ENCODE measurements around the gene SSB.
"Not testable (repeated sequence)": the region's sequence is repeated elsewhere in the genome, so short reads cannot be mapped to it uniquely, and the experiment has no call there.

The SSB gene

GRCh38 chr2:169782513-169782912, 16.2 kb upstream of the SSB start:
- DNase-seq, result no peak

GRCh38 chr2:169790581-169790980, 8.1 kb upstream of the SSB start:
- no peak for DNase-seq

GRCh38 chr2:169795181-169795580, 3.5 kb upstream of the SSB start:
- no peak for DNase-seq

- no peak for DNase-seq
These were observed 2.2 kb upstream of the SSB start for GRCh38 chr2:169796441-169796840.

- no peak for DNase-seq
These were observed 1.1 kb upstream of the SSB start for GRCh38 chr2:169797601-169798000.

- DNase-seq, result no peak
These were observed 314 bp upstream of the SSB start for GRCh38 chr2:169798397-169798717.

- DNase-seq, result no peak
These were observed 4.8 kb downstream of the SSB start for GRCh38 chr2:169803480-169803879.

- no peak for DNase-seq
These were observed 7.9 kb downstream of the SSB start for GRCh38 chr2:169806586-169806985.

GRCh38 chr2:169808221-169808620, 9.6 kb downstream of the SSB start:
- no peak for DNase-seq

GRCh38 chr2:169815849-169816248, 17.2 kb downstream of the SSB start:
- no peak for DNase-seq

- DNase-seq, result not testable (repeated sequence)
These were observed 18.3 kb downstream of the SSB start for GRCh38 chr2:169816961-169817360.

- DNase-seq, result not testable (repeated sequence)
These were observed 18.7 kb downstream of the SSB start for GRCh38 chr2:169817369-169817768.

GRCh38 chr2:169818241-169818640, 19.6 kb downstream of the SSB start:
- no peak for DNase-seq

- DNase-seq, result no peak
These were observed 20.4 kb downstream of the SSB start for GRCh38 chr2:169819106-169819505.

- DNase-seq, result not testable (repeated sequence)
These were observed 21.4 kb downstream of the SSB start for GRCh38 chr2:169820101-169820500.

- no peak for DNase-seq
These were observed 23.4 kb downstream of the SSB start for GRCh38 chr2:169822036-169822435.

GRCh38 chr2:169822785-169823392, 24.2 kb downstream of the SSB start:
- DNase-seq, result no peak

- no peak for DNase-seq
These were observed 25.3 kb downstream of the SSB start for GRCh38 chr2:169823996-169824372.

GRCh38 chr2:169824373-169825333, 26.0 kb downstream of the SSB start, which contains the start of gene METTL5:
Gene METTL5, minus strand, starts transcription at chr2:169824905. Its CDS starts 308 bp downstream, at chr2:169824597.
- peak; percentile 50 for DNase-seq

- DNase-seq, result peak; percentile 69
These were observed 28.8 kb downstream of the SSB start, which contains the start of gene UBR3 for GRCh38 chr2:169827272-169828140. Gene UBR3, plus strand, starts transcription at chr2:169827454. Its CDS starts 54 bp downstream, at chr2:169827508.

GRCh38 chr2:169828141-169828811, 29.6 kb downstream of the SSB start:
- DNase-seq, result peak; percentile 17

GRCh38 chr2:169834401-169834800, 35.7 kb downstream of the SSB start:
- no peak for DNase-seq
